Erythroblast (primary cell): ENCODE data around the gene SNX10.

Experiments
- GATA1 ChIP-seq: IDR thresholded peaks from 2 replicates; pipeline ENCODE4 v1.6.1; 2011; ENCODE audit warnings: low read depth, mild to moderate bottlenecking, control low read depth, low read length, moderate library complexity
- POLR2A ChIP-seq: IDR thresholded peaks from 2 replicates; pipeline ENCODE4 v1.6.1; 2011; ENCODE audit warnings: mild to moderate bottlenecking, low read length

GRCh38 chr7:26372249-26372648 lies 80.6 kb downstream of the SNX10 start:
- TF ChIP-seq POLR2A = no peak
- TF ChIP-seq GATA1 = no peak
